ENCODE measurements around the gene IL17C.

Gene IL17C

GRCh38 chr16:88622125-88622524, 16.2 kb upstream of the IL17C start:
- TF ChIP-seq CTCF (IDR thresholded peaks at IDR 0.05; ENCODE audit: insufficient read depth, low read length, poor library complexity, severe bottlenecking): no peak
- no peak overlapping the region for H3K4me3 ChIP-seq (replicated peaks; ENCODE audit: low read depth, low read length)
- DNase-seq (ENCODE audit: extremely low read depth, insufficient read length): no peak
- no peaks in the 10 kb centered on the region for H3K27me3 ChIP-seq (replicated peaks; ENCODE audit: control insufficient read depth, insufficient read depth, low read length)
- H3K36me3 ChIP-seq (ENCODE audit: control insufficient read depth, insufficient read depth, low read length): peaks cover 38% of the 10 kb centered on the region

- Histone ChIP-seq H3K4me3 (replicated peaks; ENCODE audit: low read depth, low read length) (no peak overlapping the region), H3K27me3 (replicated peaks; ENCODE audit: control insufficient read depth, insufficient read depth, low read length) (no peaks in the 10 kb centered on the region), H3K36me3 (ENCODE audit: control insufficient read depth, insufficient read depth, low read length) (peaks cover 38% of the 10 kb centered on the region)
- no peak for TF ChIP-seq CTCF (IDR thresholded peaks at IDR 0.05; ENCODE audit: insufficient read depth, low read length, poor library complexity, severe bottlenecking)
- no peak for DNase-seq (ENCODE audit: extremely low read depth, insufficient read length)
Observed at GRCh38 chr16:88622866-88623265, 15.5 kb upstream of the IL17C start.

- no peak for DNase-seq (ENCODE audit: extremely low read depth, insufficient read length)
- H3K4me3 ChIP-seq (replicated peaks; ENCODE audit: low read depth, low read length): no peak overlapping the region
- TF ChIP-seq CTCF (IDR thresholded peaks at IDR 0.05; ENCODE audit: insufficient read depth, low read length, poor library complexity, severe bottlenecking): no peak
- peaks cover 43% of the 10 kb centered on the region for H3K36me3 ChIP-seq (ENCODE audit: control insufficient read depth, insufficient read depth, low read length)
- H3K27me3 ChIP-seq (replicated peaks; ENCODE audit: control insufficient read depth, insufficient read depth, low read length): no peaks in the 10 kb centered on the region
Observed at GRCh38 chr16:88623858-88624257, 14.5 kb upstream of the IL17C start.

GRCh38 chr16:88624481-88624880, 13.9 kb upstream of the IL17C start:
- TF ChIP-seq CTCF (IDR thresholded peaks at IDR 0.05; ENCODE audit: insufficient read depth, low read length, poor library complexity, severe bottlenecking): no peak
- no peaks in the 10 kb centered on the region for H3K27me3 ChIP-seq (replicated peaks; ENCODE audit: control insufficient read depth, insufficient read depth, low read length)
- H3K36me3 ChIP-seq (ENCODE audit: control insufficient read depth, insufficient read depth, low read length): peaks cover 43% of the 10 kb centered on the region
- no peak for DNase-seq (ENCODE audit: extremely low read depth, insufficient read length)
- H3K4me3 ChIP-seq (replicated peaks; ENCODE audit: low read depth, low read length): no peak overlapping the region

GRCh38 chr16:88624977-88625576, 13.3 kb upstream of the IL17C start:
- H3K36me3 ChIP-seq (ENCODE audit: control insufficient read depth, insufficient read depth, low read length): peaks cover 43% of the 10 kb centered on the region
- no peak overlapping the region for H3K4me3 ChIP-seq (replicated peaks; ENCODE audit: low read depth, low read length)
- H3K27me3 ChIP-seq (replicated peaks; ENCODE audit: control insufficient read depth, insufficient read depth, low read length): no peaks in the 10 kb centered on the region
- no peak for DNase-seq (ENCODE audit: extremely low read depth, insufficient read length)
- no peak for TF ChIP-seq CTCF (IDR thresholded peaks at IDR 0.05; ENCODE audit: insufficient read depth, low read length, poor library complexity, severe bottlenecking)

GRCh38 chr16:88626646-88627045, 11.7 kb upstream of the IL17C start:
- Histone ChIP-seq H3K27me3 (replicated peaks; ENCODE audit: control insufficient read depth, insufficient read depth, low read length) (no peaks in the 10 kb centered on the region), H3K4me3 (replicated peaks; ENCODE audit: low read depth, low read length) (no peak overlapping the region), H3K36me3 (ENCODE audit: control insufficient read depth, insufficient read depth, low read length) (peaks cover 49% of the 10 kb centered on the region)
- TF ChIP-seq CTCF (IDR thresholded peaks at IDR 0.05; ENCODE audit: insufficient read depth, low read length, poor library complexity, severe bottlenecking): no peak
- DNase-seq (ENCODE audit: extremely low read depth, insufficient read length): no peak

All from GM06990 (cell line).